ENCODE data around the gene DPAGT1. TPM values are rescaled to one million over a fixed set of nuclear protein-coding genes. Genes with fewer than 3 reads are reported as not detected.

DPAGT1 gene
- total RNA-seq, 1 donor from 2014 or later, result 41.2 TPM

- no peaks in the 10 kb centered on the region for H3K27me3 Mint-ChIP-seq (ENCODE audit: low read depth)
- H3K9me3 Mint-ChIP-seq (ENCODE audit: low read depth), result no peaks in the 10 kb centered on the region
- TF ChIP-seq, protein P1, sequence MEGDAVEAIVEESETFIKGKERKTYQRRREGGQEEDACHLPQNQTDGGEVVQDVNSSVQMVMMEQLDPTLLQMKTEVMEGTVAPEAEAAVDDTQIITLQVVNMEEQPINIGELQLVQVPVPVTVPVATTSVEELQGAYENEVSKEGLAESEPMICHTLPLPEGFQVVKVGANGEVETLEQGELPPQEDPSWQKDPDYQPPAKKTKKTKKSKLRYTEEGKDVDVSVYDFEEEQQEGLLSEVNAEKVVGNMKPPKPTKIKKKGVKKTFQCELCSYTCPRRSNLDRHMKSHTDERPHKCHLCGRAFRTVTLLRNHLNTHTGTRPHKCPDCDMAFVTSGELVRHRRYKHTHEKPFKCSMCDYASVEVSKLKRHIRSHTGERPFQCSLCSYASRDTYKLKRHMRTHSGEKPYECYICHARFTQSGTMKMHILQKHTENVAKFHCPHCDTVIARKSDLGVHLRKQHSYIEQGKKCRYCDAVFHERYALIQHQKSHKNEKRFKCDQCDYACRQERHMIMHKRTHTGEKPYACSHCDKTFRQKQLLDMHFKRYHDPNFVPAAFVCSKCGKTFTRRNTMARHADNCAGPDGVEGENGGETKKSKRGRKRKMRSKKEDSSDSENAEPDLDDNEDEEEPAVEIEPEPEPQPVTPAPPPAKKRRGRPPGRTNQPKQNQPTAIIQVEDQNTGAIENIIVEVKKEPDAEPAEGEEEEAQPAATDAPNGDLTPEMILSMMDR (IDR thresholded peaks at IDR 0.05), result no peak
- no peak for DNase-seq (ENCODE audit: low spot score)
- H3K36me3 Mint-ChIP-seq (ENCODE audit: low read depth), result peaks cover 6% of the 10 kb centered on the region
- peaks cover 28% of the 10 kb centered on the region for H3K4me1 Mint-ChIP-seq (ENCODE audit: low read depth)
- no peak overlapping the region for H3K27ac Mint-ChIP-seq (ENCODE audit: unreplicated experiment)
- H3K4me3 Mint-ChIP-seq (ENCODE audit: unreplicated experiment), result no peak overlapping the region
These were observed 17.3 kb upstream of the DPAGT1 start for GRCh38 chr11:119118946-119119345.

DNA sequence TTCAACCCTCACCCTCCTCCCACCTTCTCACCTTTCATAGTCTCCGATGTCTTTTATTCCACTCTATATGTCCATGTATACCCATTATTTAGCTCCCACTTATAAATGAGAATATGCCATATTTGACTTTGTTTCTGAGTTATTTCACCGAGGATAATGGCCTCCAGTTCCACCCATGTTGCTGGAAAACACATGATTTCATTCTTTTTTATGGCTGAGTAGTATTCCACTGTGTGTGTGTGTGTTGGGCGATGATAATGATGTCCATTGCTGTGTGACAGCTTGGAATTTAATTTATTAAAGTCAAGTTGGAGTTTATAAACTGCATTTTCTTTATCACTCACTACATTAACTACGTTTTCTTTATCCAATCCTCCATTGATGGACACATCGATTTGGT, 16.6 kb upstream of the DPAGT1 start:
- TF ChIP-seq, protein P1 (IDR thresholded peaks at IDR 0.05), result no peak
- Mint-ChIP-seq H3K27me3 (ENCODE audit: low read depth) (no peaks in the 10 kb centered on the region), H3K9me3 (ENCODE audit: low read depth) (no peaks in the 10 kb centered on the region), H3K4me1 (ENCODE audit: low read depth) (peaks cover 24% of the 10 kb centered on the region), H3K4me3 (ENCODE audit: unreplicated experiment) (no peak overlapping the region), H3K27ac (ENCODE audit: unreplicated experiment) (no peak overlapping the region), H3K36me3 (ENCODE audit: low read depth) (peaks cover 9% of the 10 kb centered on the region)
- DNase-seq (ENCODE audit: low spot score), result no peak

GRCh38 chr11:119117004-119117706, 15.5 kb upstream of the DPAGT1 start:
- Mint-ChIP-seq H3K27ac (ENCODE audit: unreplicated experiment) (no peak overlapping the region), H3K27me3 (ENCODE audit: low read depth) (no peaks in the 10 kb centered on the region), H3K4me1 (ENCODE audit: low read depth) (peaks cover 14% of the 10 kb centered on the region), H3K9me3 (ENCODE audit: low read depth) (no peaks in the 10 kb centered on the region), H3K4me3 (ENCODE audit: unreplicated experiment) (no peak overlapping the region), H3K36me3 (ENCODE audit: low read depth) (peaks cover 12% of the 10 kb centered on the region)
- DNase-seq (ENCODE audit: low spot score), result no peak
- TF ChIP-seq, protein P1 (IDR thresholded peaks at IDR 0.05), result no peak

GRCh38 chr11:119116601-119117000, 14.9 kb upstream of the DPAGT1 start:
- Mint-ChIP-seq H3K36me3 (ENCODE audit: low read depth) (peaks cover 15% of the 10 kb centered on the region), H3K27me3 (ENCODE audit: low read depth) (no peaks in the 10 kb centered on the region), H3K9me3 (ENCODE audit: low read depth) (no peaks in the 10 kb centered on the region), H3K4me3 (ENCODE audit: unreplicated experiment) (no peak overlapping the region), H3K27ac (ENCODE audit: unreplicated experiment) (no peak overlapping the region), H3K4me1 (ENCODE audit: low read depth) (peaks cover 10% of the 10 kb centered on the region)
- TF ChIP-seq, protein P1 (IDR thresholded peaks at IDR 0.05), result no peak
- DNase-seq (ENCODE audit: low spot score), result no peak

GRCh38 chr11:119116235-119116594, 14.6 kb upstream of the DPAGT1 start:
- DNase-seq (ENCODE audit: low spot score), result no peak
- Mint-ChIP-seq H3K4me3 (ENCODE audit: unreplicated experiment) (no peak overlapping the region), H3K36me3 (ENCODE audit: low read depth) (peaks cover 18% of the 10 kb centered on the region), H3K27me3 (ENCODE audit: low read depth) (no peaks in the 10 kb centered on the region), H3K4me1 (ENCODE audit: low read depth) (peaks cover 10% of the 10 kb centered on the region), H3K9me3 (ENCODE audit: low read depth) (no peaks in the 10 kb centered on the region), H3K27ac (ENCODE audit: unreplicated experiment) (no peak overlapping the region)
- TF ChIP-seq, protein P1 (IDR thresholded peaks at IDR 0.05), result no peak
